AG09309 (cell line): ENCODE measurements around the gene ME1.
"Not testable (repeated sequence)": the region's sequence is repeated elsewhere in the genome, so short reads cannot be mapped to it uniquely, and the experiment has no call there.

Experiments
- DNase-seq: peaks from one replicate; pipeline ENCODE4 v3.0.0-alpha.2; 2010; ENCODE audit warnings: low read depth
- H3K4me3 ChIP-seq: 2 replicates; pipeline ENCODE4 v1.5.1; 2011; ENCODE audit warnings: mild to moderate bottlenecking, low read depth, low read length, moderate library complexity; ENCODE audit not compliant: control insufficient read depth
- TF ChIP-seq, protein P1 (sequence below): IDR thresholded peaks from 2 replicates; pipeline ENCODE4 v1.5.1; 2011; ENCODE audit warnings: mild to moderate bottlenecking, low read depth, low read length, inconsistent platforms; ENCODE audit not compliant: insufficient read depth, control insufficient read depth; ENCODE audit errors: missing control alignments

The ME1 gene

GRCh38 chr6:83343121-83343520, 87.7 kb downstream of the ME1 start:
- H3K4me3 ChIP-seq = no peak overlapping the region
- TF ChIP-seq, protein P1, sequence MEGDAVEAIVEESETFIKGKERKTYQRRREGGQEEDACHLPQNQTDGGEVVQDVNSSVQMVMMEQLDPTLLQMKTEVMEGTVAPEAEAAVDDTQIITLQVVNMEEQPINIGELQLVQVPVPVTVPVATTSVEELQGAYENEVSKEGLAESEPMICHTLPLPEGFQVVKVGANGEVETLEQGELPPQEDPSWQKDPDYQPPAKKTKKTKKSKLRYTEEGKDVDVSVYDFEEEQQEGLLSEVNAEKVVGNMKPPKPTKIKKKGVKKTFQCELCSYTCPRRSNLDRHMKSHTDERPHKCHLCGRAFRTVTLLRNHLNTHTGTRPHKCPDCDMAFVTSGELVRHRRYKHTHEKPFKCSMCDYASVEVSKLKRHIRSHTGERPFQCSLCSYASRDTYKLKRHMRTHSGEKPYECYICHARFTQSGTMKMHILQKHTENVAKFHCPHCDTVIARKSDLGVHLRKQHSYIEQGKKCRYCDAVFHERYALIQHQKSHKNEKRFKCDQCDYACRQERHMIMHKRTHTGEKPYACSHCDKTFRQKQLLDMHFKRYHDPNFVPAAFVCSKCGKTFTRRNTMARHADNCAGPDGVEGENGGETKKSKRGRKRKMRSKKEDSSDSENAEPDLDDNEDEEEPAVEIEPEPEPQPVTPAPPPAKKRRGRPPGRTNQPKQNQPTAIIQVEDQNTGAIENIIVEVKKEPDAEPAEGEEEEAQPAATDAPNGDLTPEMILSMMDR = no peak
- DNase-seq = no peak

- no peak overlapping the region for H3K4me3 ChIP-seq
- TF ChIP-seq, protein P1 = no peak
- no peak for DNase-seq
Measured at GRCh38 chr6:83341765-83342164, 89.1 kb downstream of the ME1 start.

DNA sequence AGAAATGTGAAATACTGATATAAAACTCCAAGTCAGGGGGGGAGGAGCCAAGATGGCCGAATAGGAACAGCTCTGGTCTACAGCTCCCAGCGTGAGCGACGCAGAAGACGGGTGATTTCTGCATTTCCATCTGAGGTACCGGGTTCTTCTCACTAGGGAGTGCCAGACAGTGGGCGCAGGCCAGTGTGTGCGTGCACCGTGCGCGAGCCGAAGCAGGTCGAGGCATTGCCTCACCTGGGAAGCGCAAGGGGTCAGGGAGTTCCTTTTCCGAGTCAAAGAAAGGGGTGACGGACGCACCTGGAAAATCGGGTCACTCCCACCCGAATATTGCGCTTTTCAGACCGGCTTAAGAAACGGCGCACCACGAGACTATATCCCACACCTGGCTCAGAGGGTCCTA, 96.9 kb downstream of the ME1 start:
- DNase-seq, H3K4me3 ChIP-seq: not testable (repeated sequence)

- TF ChIP-seq, protein P1 = no peak
- H3K4me3 ChIP-seq = no peak overlapping the region
- no peak for DNase-seq
Measured at GRCh38 chr6:83333500-83333899, 97.4 kb downstream of the ME1 start.

DNA sequence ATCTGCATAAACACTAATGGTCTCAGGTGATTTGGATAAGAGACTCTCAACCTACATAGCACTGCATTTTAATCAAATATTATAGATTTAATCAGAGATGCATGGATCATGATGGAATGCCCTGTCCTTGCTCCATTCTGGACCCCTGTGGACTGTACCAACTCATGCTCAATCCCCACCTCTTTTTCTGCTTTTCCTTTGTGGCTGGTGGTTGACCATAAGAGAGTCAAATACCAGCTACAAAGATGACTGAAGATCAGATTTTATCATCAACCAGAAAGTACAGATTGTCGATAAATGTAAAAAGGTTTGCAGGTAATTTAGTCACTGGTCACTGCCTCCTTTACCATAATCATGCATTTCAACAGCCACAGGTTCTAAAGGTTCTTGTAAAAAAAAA, 116.2 kb downstream of the ME1 start:
- H3K4me3 ChIP-seq = no peak overlapping the region
- no peak for DNase-seq
- TF ChIP-seq, protein P1 = no peak

- TF ChIP-seq, protein P1 = no peak
- H3K4me3 ChIP-seq = no peak overlapping the region
- DNase-seq = no peak
Measured at GRCh38 chr6:83313882-83314281, 117.0 kb downstream of the ME1 start.

DNA sequence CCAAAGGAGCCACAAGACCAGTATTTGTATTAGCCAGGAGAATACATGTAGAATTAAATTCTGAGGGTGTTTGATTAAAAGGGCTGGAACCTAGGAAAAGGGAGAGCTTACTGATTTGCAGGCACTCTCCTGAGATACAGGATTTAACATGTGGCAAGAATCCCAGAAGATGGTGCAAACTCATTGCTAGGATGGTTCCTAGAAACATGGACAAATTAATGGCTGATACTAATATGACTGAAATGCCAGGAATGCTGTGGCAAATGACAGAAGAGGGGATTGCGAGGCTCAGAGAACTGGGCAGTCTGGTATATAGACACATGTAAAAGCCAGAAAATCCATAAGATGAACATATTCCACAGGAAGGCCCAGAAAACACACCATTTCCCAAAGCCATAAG, 119.6 kb downstream of the ME1 start:
- peak; percentile 14 for DNase-seq
- TF ChIP-seq, protein P1 = no peak
- no peak overlapping the region for H3K4me3 ChIP-seq
